HG03066 (cell line): ENCODE data around the gene HINFP.

ENCODE experiments used
- ATAC-seq: cut with Tn5 transposase; IDR thresholded peaks from one replicate; pipeline ENCODE4 v1.9.1; 2021; ENCODE audit warnings: low read depth; ENCODE audit not compliant: unreplicated experiment

HINFP gene

GRCh38 chr11:119121008-119121810 lies at the start of gene HINFP:
HINFP (plus strand) TSS chr11:119121580; CDS start chr11:119126945, 5,365 bp downstream.
- ATAC-seq = peak; percentile 95

GRCh38 chr11:119077839-119078238 lies 43.5 kb upstream of the HINFP start:
- ATAC-seq = no peak

DNA sequence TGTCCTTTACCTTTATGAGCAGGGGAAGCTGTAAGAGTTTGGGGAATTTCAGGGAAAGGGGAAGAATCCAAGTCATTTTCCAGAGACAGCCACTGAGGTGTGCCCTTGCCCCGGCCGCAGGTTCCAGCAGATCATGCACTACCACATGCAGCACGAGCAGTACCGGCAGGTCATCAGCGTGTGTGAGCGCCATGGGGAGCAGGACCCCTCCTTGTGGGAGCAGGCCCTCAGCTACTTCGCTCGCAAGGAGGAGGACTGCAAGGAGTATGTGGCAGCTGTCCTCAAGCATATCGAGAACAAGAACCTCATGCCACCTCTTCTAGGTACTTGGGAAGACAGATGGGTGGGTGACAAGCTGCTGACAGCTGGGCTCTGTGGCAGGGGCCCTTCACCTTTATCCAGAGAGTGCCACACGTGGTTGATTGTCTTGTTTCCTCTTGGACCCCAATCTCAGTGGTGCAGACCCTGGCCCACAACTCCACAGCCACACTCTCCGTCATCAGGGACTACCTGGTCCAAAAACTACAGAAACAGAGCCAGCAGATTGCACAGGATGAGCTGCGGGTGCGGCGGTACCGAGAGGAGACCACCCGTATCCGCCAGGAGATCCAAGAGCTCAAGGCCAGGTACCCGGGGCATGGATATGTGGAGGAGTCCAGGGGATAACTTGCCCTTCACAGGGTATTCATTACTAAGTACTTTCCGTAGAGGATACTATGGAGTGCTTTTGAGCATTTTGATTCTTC lies 42.5 kb upstream of the HINFP start:
- ATAC-seq = no peak

GRCh38 chr11:119081682-119082260 lies 39.6 kb upstream of the HINFP start:
- no peak for ATAC-seq

DNA sequence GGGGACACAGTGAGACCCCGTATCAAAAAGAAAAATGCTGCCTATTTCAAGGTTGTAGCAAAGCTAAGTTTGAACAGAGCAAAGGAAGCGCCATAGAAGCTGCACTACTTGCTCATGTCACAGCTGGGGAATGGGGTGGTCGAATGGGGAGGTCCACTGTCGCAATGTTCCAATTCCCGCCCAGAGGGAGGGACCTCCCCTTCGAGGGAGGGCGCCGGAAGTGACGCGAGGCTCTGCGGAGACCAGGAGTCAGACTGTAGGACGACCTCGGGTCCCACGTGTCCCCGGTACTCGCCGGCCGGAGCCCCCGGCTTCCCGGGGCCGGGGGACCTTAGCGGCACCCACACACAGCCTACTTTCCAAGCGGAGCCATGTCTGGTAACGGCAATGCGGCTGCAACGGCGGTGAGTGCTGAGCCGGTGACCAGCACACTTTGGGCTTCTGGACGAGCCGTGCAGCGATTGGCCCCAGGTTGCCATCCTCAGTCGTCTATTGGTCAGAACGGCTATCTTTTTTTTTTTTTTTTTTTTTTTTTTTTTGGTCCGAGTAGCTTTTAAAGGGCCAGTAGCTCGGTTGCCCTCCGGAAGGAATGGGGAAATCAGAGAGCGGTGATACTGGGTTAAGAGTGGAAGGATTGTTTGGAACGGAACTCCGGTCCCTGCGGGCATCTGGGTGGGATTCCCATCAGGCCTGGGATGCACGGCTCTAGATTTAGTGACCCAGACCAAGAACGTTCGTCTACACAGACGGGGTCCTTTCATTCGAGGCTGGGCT lies 36.5 kb upstream of the HINFP start, which contains the start of gene HMBS:
Gene HMBS (plus strand): TSS at position 219 of the 774 bp plus-strand sequence. CDS start 153 bp downstream, at position 372.
- peak; percentile 92 for ATAC-seq

GRCh38 chr11:119085437-119085847 lies 35.9 kb upstream of the HINFP start:
- ATAC-seq = peak; percentile 25

GRCh38 chr11:119087123-119087522 lies 34.3 kb upstream of the HINFP start:
- ATAC-seq = no peak

DNA sequence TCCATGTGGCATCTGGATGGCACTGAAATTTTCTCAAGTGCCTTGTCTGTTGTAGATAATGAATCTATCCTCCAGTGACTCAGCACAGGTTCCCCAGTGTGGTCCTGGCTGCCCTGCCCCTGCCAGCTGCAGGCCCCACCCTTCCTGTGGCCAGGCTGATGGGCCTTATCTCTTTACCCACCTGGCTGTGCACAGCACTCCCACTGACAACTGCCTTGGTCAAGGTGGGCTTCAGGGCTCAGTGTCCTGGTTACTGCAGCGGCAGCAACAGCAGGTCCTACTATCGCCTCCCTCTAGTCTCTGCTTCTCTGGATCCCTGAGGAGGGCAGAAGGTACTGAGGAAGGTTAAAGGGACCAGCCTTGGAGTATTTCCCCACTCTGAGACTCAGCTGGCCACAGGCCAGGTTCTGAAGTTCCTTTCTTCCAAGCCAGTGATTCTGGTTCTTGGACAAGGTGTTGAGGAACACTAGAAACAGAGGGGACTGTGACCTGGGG lies 33.6 kb upstream of the HINFP start:
- ATAC-seq = no peak

DNA sequence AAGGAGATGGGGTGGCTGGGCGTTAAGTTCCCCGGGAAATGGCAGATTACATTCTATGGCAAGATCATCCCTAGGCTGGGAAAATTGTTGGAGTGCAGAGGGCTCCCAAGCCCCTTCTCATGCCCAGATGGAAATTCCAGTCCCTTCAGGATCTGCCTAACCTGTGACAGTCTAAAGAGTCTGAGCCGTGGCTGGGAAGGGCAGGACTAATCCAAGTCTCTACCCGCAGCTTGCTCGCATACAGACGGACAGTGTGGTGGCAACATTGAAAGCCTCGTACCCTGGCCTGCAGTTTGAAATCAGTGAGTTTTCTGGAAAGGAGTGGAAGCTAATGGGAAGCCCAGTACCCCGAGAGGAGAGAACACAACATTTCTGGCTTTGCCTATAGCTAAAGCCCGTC lies 33.0 kb upstream of the HINFP start:
- ATAC-seq = no peak

DNA sequence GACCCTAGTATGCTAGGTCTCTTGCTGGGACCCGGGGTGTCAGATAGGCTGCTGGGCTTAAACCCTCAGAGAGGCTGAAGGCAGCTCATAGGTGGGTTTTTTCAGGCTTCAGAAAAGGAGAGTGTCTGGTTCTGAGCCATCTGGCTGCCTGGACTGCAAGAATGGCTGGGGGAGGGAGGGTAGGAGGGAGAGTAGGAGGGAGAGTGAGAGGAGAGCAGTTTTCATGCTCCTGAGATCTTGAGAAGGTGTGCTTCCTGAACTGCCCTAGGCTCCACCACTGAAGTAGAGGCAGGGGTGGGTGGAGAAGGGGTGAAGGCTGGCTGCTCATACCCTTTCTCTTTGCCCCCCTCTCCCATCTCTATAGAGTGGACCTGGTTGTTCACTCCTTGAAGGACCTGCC lies 32.1 kb upstream of the HINFP start:
- no peak for ATAC-seq

- ATAC-seq = no peak
These were observed 30.2 kb upstream of the HINFP start for GRCh38 chr11:119091178-119091577.

GRCh38 chr11:119091966-119092879 lies 29.2 kb upstream of the HINFP start:
- no peak for ATAC-seq

- no peak for ATAC-seq
These were observed 28.2 kb upstream of the HINFP start for GRCh38 chr11:119092880-119093842.

GRCh38 chr11:119093942-119094815 lies 27.2 kb upstream of the HINFP start:
- peak; percentile 4 for ATAC-seq

DNA sequence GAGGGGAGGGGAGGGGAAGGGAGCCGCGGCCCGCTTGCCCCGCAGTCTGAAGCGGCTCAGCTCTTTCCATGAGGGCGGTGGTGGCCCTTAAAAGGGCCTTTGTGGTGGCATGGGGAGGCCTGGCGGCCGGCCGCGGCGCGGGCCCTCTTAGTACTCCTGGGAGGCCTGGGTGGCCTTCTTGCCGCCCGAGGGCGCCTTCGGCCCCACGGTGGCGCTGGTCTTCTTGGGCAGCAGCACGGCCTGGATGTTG lies 26.6 kb upstream of the HINFP start:
- ATAC-seq = peak; percentile 41

GRCh38 chr11:119095066-119095880 lies 26.1 kb upstream of the HINFP start:
- ATAC-seq = peak; percentile 78

DNA sequence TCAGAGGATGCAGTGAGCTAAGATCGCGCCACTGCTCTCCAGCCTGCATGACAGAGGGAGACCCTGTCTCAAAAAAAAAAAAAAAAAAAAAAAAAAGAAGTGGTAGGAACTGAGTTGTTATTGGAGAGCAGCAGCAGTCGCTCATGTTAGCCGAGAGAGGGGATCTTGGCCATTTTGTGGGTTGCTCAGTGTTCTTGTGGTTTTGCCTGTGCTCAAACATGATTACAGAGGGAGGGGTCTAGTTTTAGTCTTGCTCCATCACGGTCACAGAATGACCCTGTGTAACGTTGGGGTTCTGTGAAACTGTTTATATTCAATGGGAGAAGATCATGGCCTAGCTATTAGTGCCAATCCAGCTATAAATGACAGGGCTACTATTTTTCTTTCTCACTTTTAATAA lies 21.7 kb upstream of the HINFP start:
- no peak for ATAC-seq
